Sigmoid colon (tissue), 7 donors: Measurements from ENCODE around the gene HOXA5. TPM values are rescaled to one million over a fixed set of nuclear protein-coding genes. Genes with fewer than 3 reads are reported as not detected.

ENCODE experiments used
- DNase-seq: peaks from one replicate; pipeline ENCODE4 v3.0.0-alpha.2; 2019
- H3K27ac ChIP-seq, 4 donors: fragments of 200-600 bp; sonication (generic); one replicate each; pipeline ENCODE4 v1.5.1; 2016 to 2019; ENCODE audit warnings: mild to moderate bottlenecking in 1 of 4
- H3K27me3 ChIP-seq, 3 donors: fragments of 200-600 bp; sonication (generic); one replicate each; pipeline ENCODE4 v1.5.1; 2019; ENCODE audit warnings: mild to moderate bottlenecking in 1 of 3
- H3K36me3 ChIP-seq, 4 donors: fragments of 200-600 bp; sonication (generic); one replicate each; pipeline ENCODE4 v1.5.1; 2016 to 2019
- H3K4me1 ChIP-seq, 4 donors: fragments of 200-600 bp; sonication (generic); one replicate each; pipeline ENCODE4 v1.5.1; 2017 to 2019
- H3K4me3 ChIP-seq, 4 donors: fragments of 200-600 bp; sonication (generic); one replicate each; pipeline ENCODE4 v1.5.1; 2017 to 2019; ENCODE audit warnings: mild to moderate bottlenecking in 2 of 4, moderate library complexity in 1 of 4
- H3K9me3 ChIP-seq, 4 donors: fragments of 200-600 bp in 3 of 4; sonication (generic) in 3 of 4; one replicate each; pipeline versions ENCODE4 v1.5.1 to v1.6.1; 2013 to 2019
- EP300 ChIP-seq, 4 donors: sonication (generic); formaldehyde crosslinking; IDR thresholded peaks; one replicate each; pipeline ENCODE4 v1.6.1; 2017; ENCODE audit warnings: antibody characterized with exemption in 4 of 4
- POLR2A ChIP-seq, 2 donors: fragments of 450-650 bp; IDR thresholded peaks; one replicate each; pipeline ENCODE4 v1.6.1; 2016; ENCODE audit warnings: antibody characterized with exemption in 2 of 2, mild to moderate bottlenecking in 2 of 2, moderate library complexity in 2 of 2
- POLR2AphosphoS5 ChIP-seq, 4 donors: sonication (generic); formaldehyde crosslinking; IDR thresholded peaks; one replicate each; pipeline ENCODE4 v1.6.1; 2017; ENCODE audit warnings: antibody characterized with exemption in 4 of 4
- WGBS, 2 donors: extraction: QIAGEN DNeasy Blood & Tissue Kit; methylation state at CpG; one replicate each; pipeline ENCODE4 v1.1.7; 2013; 5-methylcytosine and 5-hydroxymethylcytosine counted together
- intact Hi-C: fragments of 100-400 bp; cut with DNase I; formaldehyde crosslinking; loops from one replicate; pipeline ENCODE4 v1.15.1; 2023
- polyA plus RNA-seq, 3 donors: library from polyadenylated mRNA; stranded (reverse); fragments of 200-250 nt; gene quantifications; one replicate each; pipeline ENCODE4 v1.2.3, GENCODE V29; 2013
- total RNA-seq, 4 donors: library from RNA; depleted of rRNA; stranded (reverse); fragments of >200 nt; gene quantifications; one replicate each; pipeline ENCODE4 v1.1.0, GENCODE V29; 2016
- TF ChIP-seq, protein P1 (sequence below), 4 experiments: fragments of 450-650 bp in 3 of 4; fragments of 200-600 bp in 1 of 4; IDR thresholded peaks; one replicate each; pipeline ENCODE4 v1.5.1; 2016 to 2019; ENCODE audit warnings: antibody characterized with exemption in 4 of 4, mild to moderate bottlenecking in 3 of 4, moderate library complexity in 2 of 4
- donor health status: healthy with polysubstance abuse.
- donor health status: Bipolar disorder and iron deficiency.
- donor health status: healthy.

Gene HOXA5
- total and polyA plus RNA-seq, 7 donors: 3.2 to 14.3 (median 10.2) TPM

- DNase-seq: no peak
- intact Hi-C loops: loop anchor here (2.0 kb wide), 1 partner anchor 13 kb away; no protein-coding TSS in a partner anchor
- no peaks in the 10 kb centered on the region for H3K36me3 ChIP-seq
- WGBS, 2 donors: 4 to 17% methylated on average over 12 of the region's 12 CpGs
- H3K27ac ChIP-seq: peak overlapping the region in 3 of 4 donors; percentile 97 to 98 (median 98)
- H3K4me3 ChIP-seq: peak overlapping the region; percentile 80 to 85 (median 82)
- H3K4me1 ChIP-seq: peaks cover 0 to 52% (median 44%) of the 10 kb centered on the region in 4 donors
- H3K9me3 ChIP-seq: no peaks in the 10 kb centered on the region
- H3K27me3 ChIP-seq: no peaks in the 10 kb centered on the region
- TF ChIP-seq POLR2AphosphoS5 (IDR thresholded peaks at IDR 0.05) (no peak), POLR2A (IDR thresholded peaks at IDR 0.05) (no peak), EP300 (IDR thresholded peaks at IDR 0.05) (no peak)
- TF ChIP-seq, protein P1, sequence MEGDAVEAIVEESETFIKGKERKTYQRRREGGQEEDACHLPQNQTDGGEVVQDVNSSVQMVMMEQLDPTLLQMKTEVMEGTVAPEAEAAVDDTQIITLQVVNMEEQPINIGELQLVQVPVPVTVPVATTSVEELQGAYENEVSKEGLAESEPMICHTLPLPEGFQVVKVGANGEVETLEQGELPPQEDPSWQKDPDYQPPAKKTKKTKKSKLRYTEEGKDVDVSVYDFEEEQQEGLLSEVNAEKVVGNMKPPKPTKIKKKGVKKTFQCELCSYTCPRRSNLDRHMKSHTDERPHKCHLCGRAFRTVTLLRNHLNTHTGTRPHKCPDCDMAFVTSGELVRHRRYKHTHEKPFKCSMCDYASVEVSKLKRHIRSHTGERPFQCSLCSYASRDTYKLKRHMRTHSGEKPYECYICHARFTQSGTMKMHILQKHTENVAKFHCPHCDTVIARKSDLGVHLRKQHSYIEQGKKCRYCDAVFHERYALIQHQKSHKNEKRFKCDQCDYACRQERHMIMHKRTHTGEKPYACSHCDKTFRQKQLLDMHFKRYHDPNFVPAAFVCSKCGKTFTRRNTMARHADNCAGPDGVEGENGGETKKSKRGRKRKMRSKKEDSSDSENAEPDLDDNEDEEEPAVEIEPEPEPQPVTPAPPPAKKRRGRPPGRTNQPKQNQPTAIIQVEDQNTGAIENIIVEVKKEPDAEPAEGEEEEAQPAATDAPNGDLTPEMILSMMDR (IDR thresholded peaks at IDR 0.05): no peak
Measured at GRCh38 chr7:27164045-27164366, 20.5 kb upstream of the HOXA5 start.

GRCh38 chr7:27163288-27164044 lies 20.0 kb upstream of the HOXA5 start:
- peaks cover 0 to 52% (median 44%) of the 10 kb centered on the region in 4 donors for H3K4me1 ChIP-seq
- peak overlapping the region; percentile 80 to 85 (median 82) for H3K4me3 ChIP-seq
- no peaks in the 10 kb centered on the region for H3K9me3 ChIP-seq
- 6 to 23% methylated on average over 24 of the region's 24 CpGs for WGBS, 2 donors
- H3K27me3 ChIP-seq: no peaks in the 10 kb centered on the region
- TF ChIP-seq POLR2AphosphoS5 (IDR thresholded peaks at IDR 0.05) (no peak), POLR2A (IDR thresholded peaks at IDR 0.05) (no peak), EP300 (IDR thresholded peaks at IDR 0.05) (no peak)
- TF ChIP-seq, protein P1 (IDR thresholded peaks at IDR 0.05): no peak
- no peaks in the 10 kb centered on the region for H3K36me3 ChIP-seq
- H3K27ac ChIP-seq: peak overlapping the region in 3 of 4 donors; percentile 97 to 98 (median 98)
- intact Hi-C loops: loop anchor here (2.0 kb wide), 1 partner anchor 13 kb away; no protein-coding TSS in a partner anchor
- peak; percentile 67 for DNase-seq

DNA sequence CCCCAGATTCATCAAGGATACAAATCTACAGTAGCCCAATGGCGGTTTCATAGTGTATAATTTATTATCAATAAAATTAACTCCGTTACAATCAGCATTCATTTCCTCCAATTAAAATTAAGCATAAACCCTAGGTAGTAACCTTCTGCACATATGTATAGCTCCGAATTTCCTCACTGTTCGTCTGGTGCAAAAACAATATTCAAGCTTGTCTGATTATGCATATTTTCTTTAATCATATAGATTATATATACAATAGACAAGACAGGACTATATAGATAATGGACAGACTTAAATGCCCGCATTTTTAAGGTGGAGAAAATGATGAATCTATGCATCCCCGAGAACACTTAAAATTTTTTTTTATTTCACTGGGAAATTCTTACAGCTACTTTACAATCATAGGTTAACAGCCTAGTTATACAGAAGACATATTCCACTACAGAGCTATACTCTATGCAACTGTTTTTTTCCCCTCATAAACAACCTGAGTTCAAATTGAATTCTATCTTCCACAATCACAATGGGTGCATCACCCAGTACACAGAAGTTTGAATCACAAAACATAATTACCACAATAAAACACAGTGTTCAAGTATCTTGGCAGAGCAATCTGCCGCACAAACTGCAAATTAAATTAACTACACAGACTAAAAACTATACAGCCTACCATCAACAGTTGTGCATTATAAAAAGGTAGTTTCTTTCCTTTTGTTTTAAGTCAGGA lies 19.2 kb upstream of the HOXA5 start:
- H3K4me3 ChIP-seq: peak overlapping the region; percentile 80 to 85 (median 82)

DNA sequence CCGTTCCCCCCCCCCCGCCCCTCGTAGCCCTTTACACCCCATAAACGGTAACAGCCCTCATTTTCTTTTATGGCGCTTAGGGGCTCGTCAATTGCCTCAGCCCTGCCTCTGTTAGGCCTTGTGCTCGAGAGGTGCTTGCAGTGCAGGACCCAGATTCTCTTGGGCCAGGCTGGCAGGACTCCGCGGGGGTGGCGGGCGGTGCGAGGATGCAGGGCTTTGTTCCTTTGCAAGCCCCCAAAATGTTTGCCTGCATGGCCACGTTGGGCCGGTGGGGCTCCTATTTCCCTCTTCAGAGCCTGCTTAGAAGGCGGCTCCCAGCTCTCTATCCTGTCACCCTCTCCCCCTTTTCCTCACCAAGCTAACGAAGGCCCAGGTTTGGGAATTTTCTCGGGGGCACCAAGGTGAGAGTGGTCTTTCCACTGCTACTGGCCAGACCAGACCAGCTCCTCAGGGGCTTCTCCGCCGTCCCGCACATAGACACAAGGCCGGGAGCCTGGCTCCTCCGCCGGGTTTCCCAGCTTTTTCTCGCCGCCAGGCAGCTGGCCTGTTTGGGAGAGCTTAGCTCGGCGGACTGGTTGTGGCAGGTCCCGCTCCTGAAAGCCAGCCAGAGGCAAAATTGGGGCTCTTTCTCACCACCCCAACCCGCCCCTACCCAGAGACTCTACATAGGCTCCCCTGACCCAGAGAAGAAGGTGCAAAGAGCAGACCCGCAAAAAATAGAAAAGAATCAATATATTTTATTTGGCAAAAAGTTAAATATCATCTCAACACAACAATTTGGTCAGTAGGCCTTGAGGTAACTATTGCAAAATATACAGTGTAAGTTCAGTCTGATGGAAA lies 18.5 kb upstream of the HOXA5 start:
- peak; percentile 72 for DNase-seq
- Histone ChIP-seq H3K36me3 (no peaks in the 10 kb centered on the region), H3K4me3 (peak overlapping the region; percentile 38 to 85 (median 82)), H3K4me1 (peaks cover 0 to 49% (median 36%) of the 10 kb centered on the region in 4 donors), H3K27ac (peak overlapping the region in 3 of 4 donors; percentile 97 to 98 (median 98)), H3K27me3 (no peaks in the 10 kb centered on the region), H3K9me3 (no peaks in the 10 kb centered on the region)
- intact Hi-C loops: loop anchor here (1.0 to 2.0 kb wide), 3 partner anchors 475 to 961 kb away; partner anchors contain the start of genes CBX3 and HNRNPA2B1
- WGBS, 2 donors: 6 to 27% methylated on average over 30 of the region's 30 CpGs
- TF ChIP-seq, protein P1 (IDR thresholded peaks at IDR 0.05): no peak
- TF ChIP-seq EP300 (IDR thresholded peaks at IDR 0.05) (no peak), POLR2AphosphoS5 (IDR thresholded peaks at IDR 0.05) (no peak), POLR2A (IDR thresholded peaks at IDR 0.05) (no peak)

More for the DNA sequence above, 19.2 kb upstream of the HOXA5 start:
- TF ChIP-seq EP300 (IDR thresholded peaks at IDR 0.05) (no peak), POLR2A (IDR thresholded peaks at IDR 0.05) (no peak), POLR2AphosphoS5 (IDR thresholded peaks at IDR 0.05) (no peak)
- TF ChIP-seq, protein P1 (IDR thresholded peaks at IDR 0.05): no peak
- Histone ChIP-seq H3K36me3 (no peaks in the 10 kb centered on the region), H3K27me3 (no peaks in the 10 kb centered on the region), H3K9me3 (no peaks in the 10 kb centered on the region), H3K27ac (peak overlapping the region in 3 of 4 donors; percentile 97 to 98 (median 98)), H3K4me1 (peaks cover 0 to 50% (median 39%) of the 10 kb centered on the region in 4 donors)
- 10 to 39% methylated on average over 7 of the region's 7 CpGs for WGBS, 2 donors
- DNase-seq: no peak
- intact Hi-C loops: no loop called here
